Measurements from ENCODE around the gene PRKAG2. TPM values are rescaled to one million over a fixed set of nuclear protein-coding genes. Genes with fewer than 3 reads are reported as not detected.

Gene PRKAG2
- total and polyA plus RNA-seq, 2 of the 13 experiments (the other 11 are each of a cell fraction or from before 2014, with no cell fraction given), result 0.90 to 1.3 TPM

GRCh38 chr7:151744656-151745638 lies 132.0 kb downstream of the PRKAG2 start (continued):
- TF ChIP-seq ZNF343 (CRISPR knock-in tag; IDR thresholded peaks at IDR 0.05) (0 out of 2 replicates have a peak, but pooled peaks have one; percentile 74), ETV6 (CRISPR knock-in tag; conservative IDR thresholded peaks at IDR 0.05) (peak; percentile 71; the same call in 1 of the 2 replicates), NFYB (CRISPR knock-in tag; IDR thresholded peaks at IDR 0.05) (peak; percentile 59), HMG20A (CRISPR knock-in tag; IDR thresholded peaks at IDR 0.05; ENCODE audit: borderline replicate concordance) (peak; percentile 87; the same call in 1 of the 2 replicates), RBM22 (optimal IDR thresholded peaks at IDR 0.05; ENCODE audit: low read length) (no peak), SCMH1 (CRISPR knock-in tag; IDR thresholded peaks at IDR 0.05; ENCODE audit: borderline replicate concordance) (no peak), ZNF775 (CRISPR knock-in tag; IDR thresholded peaks at IDR 0.05; ENCODE audit: borderline replicate concordance) (peak; percentile 78; the same call in 1 of the 2 replicates), SMAD1 (CRISPR knock-in tag; IDR thresholded peaks at IDR 0.05; ENCODE audit: borderline replicate concordance, low read depth) (peak; percentile 66), RBM39 (IDR thresholded peaks at IDR 0.05; ENCODE audit: low read depth, low read length, poor library complexity, severe bottlenecking) (no peak), ZNF703 (CRISPR knock-in tag; IDR thresholded peaks at IDR 0.05; ENCODE audit: borderline replicate concordance) (peak; percentile 57; the same call in 1 of the 2 replicates), ZSCAN12 (CRISPR knock-in tag; IDR thresholded peaks at IDR 0.05) (no peak), CEBPG (CRISPR knock-in tag; IDR thresholded peaks at IDR 0.05) (peak; percentile 98), DNMT1 (CRISPR knock-in tag; IDR thresholded peaks at IDR 0.05) (no peak), PHF21A (CRISPR knock-in tag; IDR thresholded peaks at IDR 0.05) (peak; percentile 96), ONECUT2 (CRISPR knock-in tag; IDR thresholded peaks at IDR 0.05) (no peak), ZNF737 (CRISPR knock-in tag; IDR thresholded peaks at IDR 0.05; ENCODE audit: borderline replicate concordance) (no peak; the same call in 1 of the 2 replicates), SAFB2 (CRISPR knock-in tag; IDR thresholded peaks at IDR 0.05; ENCODE audit: borderline replicate concordance, low read depth) (no peak; the same call in 1 of the 2 replicates), ZMYM4 (CRISPR knock-in tag; IDR thresholded peaks at IDR 0.05) (peak; percentile 82), AHDC1 (CRISPR knock-in tag; IDR thresholded peaks at IDR 0.05; ENCODE audit: borderline replicate concordance) (peak; percentile 84)
- TF ChIP-seq, protein P1, sequence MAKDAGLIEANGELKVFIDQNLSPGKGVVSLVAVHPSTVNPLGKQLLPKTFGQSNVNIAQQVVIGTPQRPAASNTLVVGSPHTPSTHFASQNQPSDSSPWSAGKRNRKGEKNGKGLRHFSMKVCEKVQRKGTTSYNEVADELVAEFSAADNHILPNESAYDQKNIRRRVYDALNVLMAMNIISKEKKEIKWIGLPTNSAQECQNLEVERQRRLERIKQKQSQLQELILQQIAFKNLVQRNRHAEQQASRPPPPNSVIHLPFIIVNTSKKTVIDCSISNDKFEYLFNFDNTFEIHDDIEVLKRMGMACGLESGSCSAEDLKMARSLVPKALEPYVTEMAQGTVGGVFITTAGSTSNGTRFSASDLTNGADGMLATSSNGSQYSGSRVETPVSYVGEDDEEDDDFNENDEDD (CRISPR knock-in tag; IDR thresholded peaks at IDR 0.05; ENCODE audit: borderline replicate concordance), result peak; percentile 88; the same call in 1 of the 2 replicates
- TF ChIP-seq, protein P2, sequence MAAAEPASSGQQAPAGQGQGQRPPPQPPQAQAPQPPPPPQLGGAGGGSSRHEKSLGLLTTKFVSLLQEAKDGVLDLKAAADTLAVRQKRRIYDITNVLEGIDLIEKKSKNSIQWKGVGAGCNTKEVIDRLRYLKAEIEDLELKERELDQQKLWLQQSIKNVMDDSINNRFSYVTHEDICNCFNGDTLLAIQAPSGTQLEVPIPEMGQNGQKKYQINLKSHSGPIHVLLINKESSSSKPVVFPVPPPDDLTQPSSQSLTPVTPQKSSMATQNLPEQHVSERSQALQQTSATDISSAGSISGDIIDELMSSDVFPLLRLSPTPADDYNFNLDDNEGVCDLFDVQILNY (CRISPR knock-in tag; conservative IDR thresholded peaks at IDR 0.05), result peak; percentile 24; the same call in 1 of the 2 replicates
